K562 (cell line): Measurements from ENCODE around the gene WDR64. TPM values are rescaled to one million over a fixed set of nuclear protein-coding genes. Genes with fewer than 3 reads are reported as not detected.

Experiments used
- ARID3A ChIP-seq: IDR thresholded peaks from 2 replicates; pipeline ENCODE4 v1.6.1; 2012; ENCODE audit warnings: low read depth, low read length, improper control_type of control experiment, borderline replicate concordance
- BCOR ChIP-seq: fragments of 450-650 bp; IDR thresholded peaks from 2 replicates; pipeline ENCODE4 v1.6.1; 2016
- CBX3 ChIP-seq, 2 experiments: IDR thresholded peaks; 1 replicate in 1 of 2; 2 replicates in 1 of 2; pipeline ENCODE4 v1.6.1; 2012; ENCODE audit warnings: inconsistent platforms in 2 of 2, low read length in 2 of 2, borderline replicate concordance in 1 of 2, control low read depth in 1 of 2
- DEAF1 ChIP-seq: fragments of 450-650 bp; formaldehyde crosslinking; IDR thresholded peaks from 2 replicates; pipeline ENCODE4 v1.4.0; 2020; ENCODE audit warnings: mild to moderate bottlenecking, moderate library complexity
- NCOA2 ChIP-seq, 2 experiments: fragments of 450-650 bp; IDR thresholded peaks; 2 replicates each; pipeline ENCODE4 v1.6.1; 2018; ENCODE audit warnings: mild to moderate bottlenecking in 2 of 2, moderate library complexity in 1 of 2; ENCODE audit not compliant: partially characterized antibody in 2 of 2
- NR1H2 ChIP-seq: sonication (generic); formaldehyde crosslinking; IDR thresholded peaks from 2 replicates; pipeline ENCODE4 v1.4.0; 2020; ENCODE audit warnings: mild to moderate bottlenecking, missing genetic modification reagents
- PHF20 ChIP-seq: fragments of 450-650 bp; IDR thresholded peaks from 2 replicates; pipeline ENCODE4 v1.6.1; 2018; ENCODE audit not compliant: partially characterized antibody
- SIN3A ChIP-seq, 2 experiments: fragments of 150-350 bp in 1 of 2; IDR thresholded peaks; 2 replicates each; pipeline ENCODE4 v1.6.1; 2011 to 2016; ENCODE audit warnings: borderline replicate concordance in 2 of 2, low read depth in 2 of 2, low read length in 2 of 2, mild to moderate bottlenecking in 2 of 2, moderate library complexity in 2 of 2; ENCODE audit not compliant: control insufficient read depth in 1 of 2
- SLC30A9 ChIP-seq: fragments of 250-450 bp; sonication (Bioruptor Pico); IDR thresholded peaks from 2 replicates; pipeline ENCODE4 v1.8.0; 2022; ENCODE audit warnings: mild to moderate bottlenecking, moderate library complexity
- TCF15 ChIP-seq: fragments of 250-450 bp; sonication (Bioruptor Pico); IDR thresholded peaks from 2 replicates; pipeline ENCODE4 v1.8.0; 2022; ENCODE audit warnings: moderate library complexity, mild to moderate bottlenecking, inconsistent platforms
- ZNF134 ChIP-seq: fragments of 250-450 bp; sonication (Bioruptor Pico); conservative IDR thresholded peaks from 2 replicates; pipeline ENCODE4 v1.4.0; 2020
- polyA plus RNA-seq, 8 experiments: library from polyadenylated mRNA; depleted of rRNA in 4 of 8; stranded (reverse) in 5 of 8; unstranded in 3 of 8; fragments of >200 nt; fragmentation: Nextera tagmentation in 2 of 8; fragmentation: Illumina TruSeq in 1 of 8; extraction: Ambion mirVana in 2 of 8; extraction: Trizol in 1 of 8; gene quantifications; 2 replicates each; pipeline versions ENCODE4 v1.2.1 to v1.2.3, GENCODE V29; 2011 to 2014; ENCODE audit warnings: inconsistent platforms in 1 of 8, missing spikeins in 1 of 8
- total RNA-seq, 7 experiments: library from RNA; depleted of rRNA in 6 of 7; stranded (reverse); fragments of >200 nt in 6 of 7; fragmentation: Illumina TruSeq in 2 of 7; extraction: Trizol in 2 of 7; gene quantifications; 2 replicates each; pipeline versions ENCODE4 v1.2.1 to v1.2.3, GENCODE V29; 2011 to 2021; ENCODE audit warnings: low replicate concordance in 1 of 7

Gene WDR64
- total and polyA plus RNA-seq, 9 of the 15 experiments (the other 6 are each of a cell fraction or from before 2014, with no cell fraction given) = 0.06 to 0.29 (median 0.19) TPM; not detected in 5

- no peak for TF ChIP-seq DEAF1
- no peak for TF ChIP-seq CBX3 (IDR thresholded peaks at IDR 0.05; ENCODE audit: borderline replicate concordance in 1 of 2, low read length in 2 of 2)
- TF ChIP-seq PHF20 = no peak
- no peak for TF ChIP-seq BCOR
- no peak for TF ChIP-seq NCOA2 (IDR thresholded peaks at IDR 0.05; ENCODE audit: partially characterized antibody in 2 of 2)
- TF ChIP-seq SLC30A9 (CRISPR knock-in tag) = no peak
- no peak for TF ChIP-seq TCF15 (CRISPR knock-in tag)
- no peak for TF ChIP-seq NR1H2 (CRISPR knock-in tag)
- TF ChIP-seq ARID3A = no peak
- TF ChIP-seq ZNF134 (CRISPR knock-in tag) = no peak
- no peak for TF ChIP-seq SIN3A (IDR thresholded peaks at IDR 0.05; ENCODE audit: borderline replicate concordance in 2 of 2, control insufficient read depth in 1 of 2, low read depth in 2 of 2, low read length in 2 of 2)
- TF ChIP-seq, all 486 proteins: peak for 0
These were observed 6.9 kb upstream of the WDR64 start (continued) for GRCh38 chr1:241645199-241645598.
